Osteoblast (primary cell): ENCODE data around the gene FAAP100. TPM values are rescaled to one million over a fixed set of nuclear protein-coding genes. Genes with fewer than 3 reads are reported as not detected.
A peak's percentile ranks its signal among the peaks of the same experiment; 100 is the strongest.

ENCODE experiments used
- DNase-seq: peaks from one replicate; pipeline ENCODE4 v3.0.0; 2011; ENCODE audit warnings: low spot score, mixed read lengths; ENCODE audit not compliant: insufficient read length; ENCODE audit errors: missing footprints
- H2AFZ ChIP-seq: 2 replicates; pipeline ENCODE4 v1.6.0; 2011; ENCODE audit warnings: mild to moderate bottlenecking, low read length
- H3K27ac ChIP-seq: 2 replicates; pipeline ENCODE4 v1.5.1; 2011; ENCODE audit warnings: mild to moderate bottlenecking, low read depth, low read length, moderate library complexity
- H3K27me3 ChIP-seq: 2 replicates; pipeline ENCODE4 v1.6.0; 2012; ENCODE audit warnings: mild to moderate bottlenecking, control low read depth, inconsistent platforms, low read length, moderate library complexity; ENCODE audit not compliant: insufficient read depth
- H3K36me3 ChIP-seq: 2 replicates; pipeline ENCODE4 v1.5.1; 2011; ENCODE audit warnings: mild to moderate bottlenecking, low read length, control low read depth, moderate library complexity; ENCODE audit not compliant: insufficient read depth
- H3K4me1 ChIP-seq: 2 replicates; pipeline ENCODE4 v1.5.1; 2011; ENCODE audit warnings: mild to moderate bottlenecking, low read length, control low read depth, moderate library complexity; ENCODE audit not compliant: insufficient read depth
- H3K4me2 ChIP-seq: 2 replicates; pipeline ENCODE4 v1.6.0; 2011; ENCODE audit warnings: mild to moderate bottlenecking, low read length; ENCODE audit not compliant: insufficient read depth
- H3K4me3 ChIP-seq: fragments of 200-600 bp; sonication (generic); 3 replicates; pipeline ENCODE4 v1.5.1; 2012; ENCODE audit warnings: mild to moderate bottlenecking, low read length, inconsistent platforms; ENCODE audit not compliant: insufficient read depth
- H3K79me2 ChIP-seq: 2 replicates; pipeline ENCODE4 v1.6.0; 2012; ENCODE audit warnings: mild to moderate bottlenecking, low read length, control low read depth, inconsistent platforms; ENCODE audit not compliant: insufficient read depth
- H3K9me3 ChIP-seq: 2 replicates; pipeline ENCODE4 v1.5.1; 2011; ENCODE audit warnings: low read depth, low read length, control low read depth
- H4K20me1 ChIP-seq: 2 replicates; pipeline ENCODE4 v1.6.0; 2012; ENCODE audit warnings: mild to moderate bottlenecking, low read length, control low read depth; ENCODE audit not compliant: insufficient read depth
- CTCF ChIP-seq: IDR thresholded peaks from 2 replicates; pipeline ENCODE4 v1.5.1; 2011; ENCODE audit warnings: mild to moderate bottlenecking, low read depth, low read length, moderate library complexity; ENCODE audit errors: extremely low read depth
- total RNA-seq: library from RNA; depleted of rRNA; stranded (reverse); fragments of >200 nt; gene quantifications from 2 replicates; pipeline ENCODE4 v1.2.3, GENCODE V29; 2012

FAAP100 gene
- total RNA-seq, 1 donor: 44.5 TPM

GRCh38 chr17:81510785-81511553 lies 41.2 kb downstream of the FAAP100 start:
- Histone ChIP-seq H3K27me3 (no peaks in the 10 kb centered on the region), H3K9me3 (no peaks in the 10 kb centered on the region), H4K20me1 (peaks cover 47% of the 10 kb centered on the region), H3K4me3 (peak overlapping the region; percentile 96), H3K4me2 (peak overlapping the region; percentile 99), H2AFZ (no peak overlapping the region), H3K79me2 (peaks cover 56% of the 10 kb centered on the region), H3K36me3 (peaks cover 39% of the 10 kb centered on the region), H3K27ac (peak overlapping the region; percentile 58), H3K4me1 (peaks cover 15% of the 10 kb centered on the region)
- TF ChIP-seq CTCF: no peak
- no peak for DNase-seq

- Histone ChIP-seq H3K4me1 (peaks cover 15% of the 10 kb centered on the region), H3K9me3 (no peaks in the 10 kb centered on the region), H2AFZ (no peak overlapping the region), H3K27me3 (no peaks in the 10 kb centered on the region), H3K79me2 (peaks cover 48% of the 10 kb centered on the region), H3K4me2 (peak overlapping the region; percentile 99), H4K20me1 (peaks cover 45% of the 10 kb centered on the region), H3K4me3 (peak overlapping the region; percentile 96), H3K27ac (peak overlapping the region; percentile 58), H3K36me3 (peaks cover 39% of the 10 kb centered on the region)
- TF ChIP-seq CTCF: no peak
- DNase-seq: no peak
Observed at GRCh38 chr17:81509972-81510784, 42.0 kb downstream of the FAAP100 start.

GRCh38 chr17:81509207-81509971 lies 42.8 kb downstream of the FAAP100 start:
- Histone ChIP-seq H2AFZ (no peak overlapping the region), H3K4me3 (peak overlapping the region; percentile 96), H4K20me1 (peaks cover 45% of the 10 kb centered on the region), H3K4me2 (peak overlapping the region; percentile 99), H3K9me3 (no peaks in the 10 kb centered on the region), H3K36me3 (peaks cover 39% of the 10 kb centered on the region), H3K27ac (peak overlapping the region; percentile 58), H3K79me2 (peaks cover 46% of the 10 kb centered on the region), H3K4me1 (peaks cover 15% of the 10 kb centered on the region), H3K27me3 (no peaks in the 10 kb centered on the region)
- TF ChIP-seq CTCF: no peak
- peak; percentile 88 for DNase-seq
